HG03558 (cell line): Measurements from ENCODE around the gene RETREG1.

Experiments
- ATAC-seq: cut with Tn5 transposase; IDR thresholded peaks from one replicate; pipeline ENCODE4 v1.9.1; 2021; ENCODE audit warnings: moderate number of reproducible peaks; ENCODE audit not compliant: unreplicated experiment; ENCODE audit errors: extremely low read depth

RETREG1 gene

GRCh38 chr5:16588434-16589214 lies 28.2 kb downstream of the RETREG1 start:
- ATAC-seq = no peak

- ATAC-seq = no peak
Observed at GRCh38 chr5:16586556-16586955, 30.2 kb downstream of the RETREG1 start.

- ATAC-seq = no peak
Observed at GRCh38 chr5:16585041-16585667, 31.6 kb downstream of the RETREG1 start.

- ATAC-seq = no peak
Observed at GRCh38 chr5:16582081-16582480, 34.7 kb downstream of the RETREG1 start.

GRCh38 chr5:16580382-16580781 lies 36.4 kb downstream of the RETREG1 start:
- ATAC-seq = no peak

GRCh38 chr5:16579142-16579847 lies 37.5 kb downstream of the RETREG1 start:
- ATAC-seq = no peak

GRCh38 chr5:16578474-16578883 lies 38.3 kb downstream of the RETREG1 start:
- no peak for ATAC-seq

- ATAC-seq = no peak
Observed at GRCh38 chr5:16577677-16578076, 39.1 kb downstream of the RETREG1 start.

- ATAC-seq = no peak
Observed at GRCh38 chr5:16574789-16575721, 41.7 kb downstream of the RETREG1 start.

- no peak for ATAC-seq
Observed at GRCh38 chr5:16573401-16573800, 43.4 kb downstream of the RETREG1 start.

GRCh38 chr5:16572289-16573015 lies 44.3 kb downstream of the RETREG1 start:
- no peak for ATAC-seq

- no peak for ATAC-seq
Observed at GRCh38 chr5:16571016-16571415, 45.8 kb downstream of the RETREG1 start.

- ATAC-seq = no peak
Observed at GRCh38 chr5:16570121-16570815, 46.5 kb downstream of the RETREG1 start.

GRCh38 chr5:16568875-16569580 lies 47.8 kb downstream of the RETREG1 start:
- no peak for ATAC-seq

GRCh38 chr5:16567365-16567764 lies 49.4 kb downstream of the RETREG1 start:
- no peak for ATAC-seq

- no peak for ATAC-seq
Observed at GRCh38 chr5:16565118-16565517, 51.7 kb downstream of the RETREG1 start.

GRCh38 chr5:16564248-16564867 lies 52.4 kb downstream of the RETREG1 start:
- ATAC-seq = no peak

- ATAC-seq = no peak
Observed at GRCh38 chr5:16563686-16564085, 53.1 kb downstream of the RETREG1 start.
